ENCODE measurements around the gene STPG3.

The STPG3 gene

DNA sequence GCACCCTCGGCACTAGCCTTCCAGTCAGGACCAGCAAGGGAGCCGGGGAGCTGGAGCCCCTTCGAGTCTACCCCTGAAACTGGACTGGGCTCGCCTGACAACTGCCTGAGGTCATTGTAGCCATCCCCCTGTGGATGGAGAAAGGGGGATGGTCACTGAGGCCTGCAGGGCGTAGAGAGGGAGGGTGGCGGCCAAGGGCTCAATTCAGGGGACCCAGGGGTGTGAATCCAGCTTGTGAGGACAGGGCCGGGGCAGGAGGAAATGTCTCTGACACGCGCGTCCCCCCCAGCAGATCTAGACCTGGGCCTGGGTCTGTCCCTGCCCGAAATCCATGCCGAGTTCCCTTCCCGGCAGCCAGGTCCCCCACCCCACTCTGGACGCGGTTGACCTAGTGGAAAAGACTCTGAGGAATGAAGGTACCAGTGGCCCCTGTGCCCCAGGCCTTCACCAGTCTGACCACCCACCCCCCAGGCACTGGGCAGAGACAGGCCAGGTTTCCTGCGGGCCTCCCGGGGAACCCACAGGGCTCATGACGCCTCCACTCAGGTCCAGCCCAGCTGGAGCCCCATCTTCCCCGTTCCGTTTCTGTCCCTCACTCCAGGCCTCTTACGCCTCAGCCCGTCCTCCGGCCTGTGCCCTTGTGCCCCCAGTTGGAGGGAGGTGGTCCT, 19.6 kb upstream of the STPG3 start:
- Mint-ChIP-seq H3K27me3 (ENCODE audit: low read depth, poor library complexity) (no peaks in the 10 kb centered on the region), H3K27ac (no peak overlapping the region), H3K4me1 (peaks cover 21% of the 10 kb centered on the region), H3K36me3 (ENCODE audit: low read depth) (no peaks in the 10 kb centered on the region), H3K4me3 (no peak overlapping the region), H3K9me3 (no peaks in the 10 kb centered on the region)
- no peak for DNase-seq
- TF ChIP-seq, protein P1, sequence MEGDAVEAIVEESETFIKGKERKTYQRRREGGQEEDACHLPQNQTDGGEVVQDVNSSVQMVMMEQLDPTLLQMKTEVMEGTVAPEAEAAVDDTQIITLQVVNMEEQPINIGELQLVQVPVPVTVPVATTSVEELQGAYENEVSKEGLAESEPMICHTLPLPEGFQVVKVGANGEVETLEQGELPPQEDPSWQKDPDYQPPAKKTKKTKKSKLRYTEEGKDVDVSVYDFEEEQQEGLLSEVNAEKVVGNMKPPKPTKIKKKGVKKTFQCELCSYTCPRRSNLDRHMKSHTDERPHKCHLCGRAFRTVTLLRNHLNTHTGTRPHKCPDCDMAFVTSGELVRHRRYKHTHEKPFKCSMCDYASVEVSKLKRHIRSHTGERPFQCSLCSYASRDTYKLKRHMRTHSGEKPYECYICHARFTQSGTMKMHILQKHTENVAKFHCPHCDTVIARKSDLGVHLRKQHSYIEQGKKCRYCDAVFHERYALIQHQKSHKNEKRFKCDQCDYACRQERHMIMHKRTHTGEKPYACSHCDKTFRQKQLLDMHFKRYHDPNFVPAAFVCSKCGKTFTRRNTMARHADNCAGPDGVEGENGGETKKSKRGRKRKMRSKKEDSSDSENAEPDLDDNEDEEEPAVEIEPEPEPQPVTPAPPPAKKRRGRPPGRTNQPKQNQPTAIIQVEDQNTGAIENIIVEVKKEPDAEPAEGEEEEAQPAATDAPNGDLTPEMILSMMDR (IDR thresholded peaks at IDR 0.05): no peak

DNA sequence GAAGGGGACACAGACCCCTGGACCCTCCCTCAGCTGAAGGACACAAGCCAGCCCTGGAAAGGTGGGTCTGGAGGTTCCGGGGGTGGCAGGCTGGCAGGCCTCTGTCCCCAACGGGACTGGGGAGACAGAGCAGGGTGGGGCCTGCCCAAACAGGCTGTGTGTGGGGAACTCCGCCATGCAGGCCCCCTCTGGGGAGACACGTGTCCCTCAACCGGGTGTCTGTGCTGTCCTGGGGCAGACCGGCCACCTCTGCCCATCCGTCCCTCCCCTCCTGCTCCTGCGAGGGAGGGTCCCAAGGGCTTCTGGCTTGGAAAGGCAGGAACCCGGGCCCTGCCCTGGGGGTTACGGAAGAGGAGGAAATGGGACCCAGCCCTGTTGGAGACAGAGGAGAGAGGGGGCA, 19.0 kb upstream of the STPG3 start:
- H3K27ac Mint-ChIP-seq: no peak overlapping the region
- peaks cover 22% of the 10 kb centered on the region for H3K4me1 Mint-ChIP-seq
- no peak for DNase-seq
- no peaks in the 10 kb centered on the region for H3K9me3 Mint-ChIP-seq
- no peaks in the 10 kb centered on the region for H3K36me3 Mint-ChIP-seq (ENCODE audit: low read depth)
- TF ChIP-seq, protein P1 (IDR thresholded peaks at IDR 0.05): no peak
- H3K4me3 Mint-ChIP-seq: no peak overlapping the region
- no peaks in the 10 kb centered on the region for H3K27me3 Mint-ChIP-seq (ENCODE audit: low read depth, poor library complexity)

DNA sequence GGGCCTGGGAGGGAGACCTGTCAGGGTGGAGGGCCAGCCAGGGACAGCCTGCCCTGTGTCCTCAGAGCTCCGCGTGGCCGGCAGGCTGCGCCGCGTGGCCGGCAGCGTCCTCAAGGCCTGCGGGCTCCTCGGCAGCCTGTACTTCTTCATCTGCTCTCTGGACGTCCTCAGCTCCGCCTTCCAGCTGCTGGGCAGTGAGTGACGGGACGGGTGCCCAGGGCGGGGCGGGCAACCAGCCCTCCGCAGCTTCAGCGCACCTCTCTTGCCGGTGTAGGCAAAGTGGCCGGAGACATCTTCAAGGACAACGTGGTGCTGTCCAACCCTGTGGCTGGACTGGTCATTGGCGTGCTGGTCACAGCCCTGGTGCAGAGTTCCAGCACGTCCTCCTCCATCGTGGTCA, 18.6 kb upstream of the STPG3 start:
- Mint-ChIP-seq H3K9me3 (no peaks in the 10 kb centered on the region), H3K4me1 (peaks cover 24% of the 10 kb centered on the region), H3K36me3 (ENCODE audit: low read depth) (no peaks in the 10 kb centered on the region), H3K27me3 (ENCODE audit: low read depth, poor library complexity) (no peaks in the 10 kb centered on the region), H3K4me3 (no peak overlapping the region), H3K27ac (no peak overlapping the region)
- TF ChIP-seq, protein P1 (IDR thresholded peaks at IDR 0.05): no peak
- DNase-seq: no peak

DNA sequence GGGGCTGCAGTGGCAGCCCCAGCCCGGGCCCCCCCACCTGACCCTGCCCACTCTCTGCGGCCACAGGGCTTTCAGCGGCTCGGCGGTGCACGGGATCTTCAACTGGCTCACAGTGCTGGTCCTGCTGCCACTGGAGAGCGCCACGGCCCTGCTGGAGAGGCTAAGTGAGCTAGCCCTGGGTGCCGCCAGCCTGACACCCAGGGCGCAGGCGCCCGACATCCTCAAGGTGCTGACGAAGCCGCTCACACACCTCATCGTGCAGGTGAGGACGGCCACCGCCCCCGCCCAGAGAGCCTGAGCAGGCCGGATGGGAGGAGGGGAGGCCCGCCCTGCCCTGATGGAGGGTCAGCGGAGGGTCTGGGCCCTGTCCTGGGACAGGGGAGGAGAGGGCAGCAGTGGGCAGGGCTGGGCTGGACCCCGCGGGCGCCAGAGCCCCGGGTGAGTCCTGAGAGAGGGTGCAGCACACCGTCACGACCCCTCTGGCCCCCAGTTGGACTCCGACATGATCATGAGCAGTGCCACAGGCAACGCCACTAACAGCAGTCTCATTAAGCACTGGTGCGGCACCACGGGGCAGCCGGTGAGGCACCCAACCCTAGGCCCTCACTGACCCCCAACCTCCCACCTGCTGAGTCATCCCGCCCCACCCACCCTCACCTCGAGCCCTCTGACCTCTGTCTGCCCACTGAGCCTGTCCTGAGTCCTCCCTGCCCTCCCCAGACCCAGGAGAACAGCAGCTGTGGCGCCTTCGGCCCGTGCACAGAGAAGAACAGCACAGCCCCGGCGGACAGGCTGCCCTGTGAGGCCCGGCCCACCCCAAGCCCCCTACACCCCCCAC, 17.7 kb upstream of the STPG3 start:
- Mint-ChIP-seq H3K4me3 (no peak overlapping the region), H3K36me3 (ENCODE audit: low read depth) (no peaks in the 10 kb centered on the region), H3K4me1 (peaks cover 29% of the 10 kb centered on the region), H3K27me3 (ENCODE audit: low read depth, poor library complexity) (no peaks in the 10 kb centered on the region), H3K9me3 (no peaks in the 10 kb centered on the region), H3K27ac (no peak overlapping the region)
- DNase-seq: no peak
- TF ChIP-seq, protein P1 (IDR thresholded peaks at IDR 0.05): no peak

DNA sequence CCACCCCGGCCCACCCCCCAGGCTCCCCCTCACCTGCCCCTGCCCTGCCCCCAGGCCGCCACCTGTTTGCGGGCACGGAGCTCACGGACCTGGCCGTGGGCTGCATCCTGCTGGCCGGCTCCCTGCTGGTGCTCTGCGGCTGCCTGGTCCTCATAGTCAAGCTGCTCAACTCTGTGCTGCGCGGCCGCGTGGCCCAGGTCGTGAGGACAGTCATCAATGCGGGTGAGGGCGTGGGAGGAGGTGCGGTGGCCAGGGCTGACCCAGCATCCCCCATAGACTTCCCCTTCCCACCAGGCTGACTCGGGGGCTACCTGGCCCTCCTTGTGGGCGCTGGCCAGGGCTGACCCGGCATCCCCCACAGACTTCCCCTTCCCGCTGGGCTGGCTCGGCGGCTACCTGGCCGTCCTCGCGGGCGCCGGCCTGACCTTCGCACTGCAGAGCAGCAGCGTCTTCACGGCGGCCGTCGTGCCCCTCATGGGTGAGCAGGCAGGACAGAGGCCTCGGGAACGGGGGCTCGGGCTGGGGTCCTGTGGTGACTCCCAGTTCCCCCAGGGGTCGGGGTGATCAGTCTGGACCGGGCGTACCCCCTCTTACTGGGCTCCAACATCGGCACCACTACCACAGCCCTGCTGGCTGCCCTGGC, 16.9 kb upstream of the STPG3 start:
- TF ChIP-seq, protein P1 (IDR thresholded peaks at IDR 0.05): no peak
- H3K9me3 Mint-ChIP-seq: no peaks in the 10 kb centered on the region
- H3K27me3 Mint-ChIP-seq (ENCODE audit: low read depth, poor library complexity): no peaks in the 10 kb centered on the region
- DNase-seq: no peak
- no peaks in the 10 kb centered on the region for H3K36me3 Mint-ChIP-seq (ENCODE audit: low read depth)
- H3K4me3 Mint-ChIP-seq: no peak overlapping the region
- peaks cover 35% of the 10 kb centered on the region for H3K4me1 Mint-ChIP-seq
- no peak overlapping the region for H3K27ac Mint-ChIP-seq

All from nephron progenitor cell (in vitro differentiated cells).